Ectodermal cell (in vitro differentiated cells): ENCODE results near the gene SDC1.

Source experiments
- H3K27ac ChIP-seq: 2 replicates; pipeline ENCODE4 v1.7.0; 2013; ENCODE audit warnings: mild to moderate bottlenecking, low read depth, low read length; ENCODE audit not compliant: insufficient read depth, poor library complexity, severe bottlenecking
- H3K27me3 ChIP-seq: 2 replicates; pipeline ENCODE4 v1.7.0; 2013; ENCODE audit warnings: mild to moderate bottlenecking, low read length; ENCODE audit not compliant: insufficient read depth, control insufficient read depth, poor library complexity, severe bottlenecking
- H3K36me3 ChIP-seq: one replicate; pipeline ENCODE4 v1.7.0; 2013; ENCODE audit warnings: low read length; ENCODE audit not compliant: control insufficient read depth, insufficient read depth
- H3K4me1 ChIP-seq: one replicate; pipeline ENCODE4 v1.7.0; 2013; ENCODE audit warnings: low read length; ENCODE audit not compliant: control insufficient read depth, insufficient read depth
- H3K4me3 ChIP-seq: 2 replicates; pipeline ENCODE4 v1.7.0; 2013; ENCODE audit warnings: low read depth, low read length, control low read depth; ENCODE audit not compliant: insufficient read depth
- H3K9me3 ChIP-seq: 2 replicates; pipeline ENCODE4 v1.7.0; 2013; ENCODE audit warnings: mild to moderate bottlenecking, low read length, moderate library complexity; ENCODE audit not compliant: control insufficient read depth
- WGBS, 2 experiments: methylation state at CpG; one replicate each; pipeline ENCODE4 v1.1.7; 2013; ENCODE audit warnings: missing lambda C conversion rate in 2 of 2; 5-methylcytosine and 5-hydroxymethylcytosine counted together

Gene SDC1

GRCh38 chr2:20170704-20171250, 54.2 kb downstream of the SDC1 start:
- Histone ChIP-seq H3K27ac (no peak overlapping the region), H3K36me3 (no peaks in the 10 kb centered on the region), H3K4me3 (no peak overlapping the region), H3K27me3 (no peaks in the 10 kb centered on the region), H3K9me3 (no peaks in the 10 kb centered on the region), H3K4me1 (peaks cover 20% of the 10 kb centered on the region)
- 92 to 93% methylated on average over 11 to 12 of the region's 14 CpGs for WGBS, 2 experiments

- Histone ChIP-seq H3K9me3 (no peaks in the 10 kb centered on the region), H3K4me1 (peaks cover 20% of the 10 kb centered on the region), H3K36me3 (no peaks in the 10 kb centered on the region), H3K27me3 (no peaks in the 10 kb centered on the region), H3K27ac (no peak overlapping the region), H3K4me3 (no peak overlapping the region)
- 63 to 64% methylated on average over 16 of the region's 16 CpGs for WGBS, 2 experiments
Observed at GRCh38 chr2:20169796-20170703, 54.9 kb downstream of the SDC1 start.

GRCh38 chr2:20168727-20169696, 55.9 kb downstream of the SDC1 start:
- Histone ChIP-seq H3K27ac (no peak overlapping the region), H3K4me1 (peaks cover 20% of the 10 kb centered on the region), H3K9me3 (no peaks in the 10 kb centered on the region), H3K27me3 (no peaks in the 10 kb centered on the region), H3K36me3 (no peaks in the 10 kb centered on the region), H3K4me3 (no peak overlapping the region)
- 90 to 91% methylated on average over 26 of the region's 26 CpGs for WGBS, 2 experiments

- H3K4me3 ChIP-seq, result no peak overlapping the region
- no peaks in the 10 kb centered on the region for H3K27me3 ChIP-seq
- no peaks in the 10 kb centered on the region for H3K9me3 ChIP-seq
- no peak overlapping the region for H3K27ac ChIP-seq
- no peaks in the 10 kb centered on the region for H3K36me3 ChIP-seq
- H3K4me1 ChIP-seq, result peaks cover 20% of the 10 kb centered on the region
- 93 to 94% methylated on average over 17 of the region's 17 CpGs for WGBS, 2 experiments
Observed at GRCh38 chr2:20168048-20168726, 56.7 kb downstream of the SDC1 start.

GRCh38 chr2:20167356-20167755, 57.6 kb downstream of the SDC1 start:
- no peak overlapping the region for H3K4me3 ChIP-seq
- no peaks in the 10 kb centered on the region for H3K9me3 ChIP-seq
- 74 to 87% methylated on average over 4 of the region's 4 CpGs for WGBS, 2 experiments
- H3K4me1 ChIP-seq, result peaks cover 13% of the 10 kb centered on the region
- no peak overlapping the region for H3K27ac ChIP-seq
- H3K27me3 ChIP-seq, result no peaks in the 10 kb centered on the region
- H3K36me3 ChIP-seq, result no peaks in the 10 kb centered on the region

- Histone ChIP-seq H3K36me3 (no peaks in the 10 kb centered on the region), H3K27ac (no peak overlapping the region), H3K27me3 (no peaks in the 10 kb centered on the region), H3K4me3 (no peak overlapping the region), H3K9me3 (no peaks in the 10 kb centered on the region), H3K4me1 (peaks cover 9% of the 10 kb centered on the region)
- WGBS, 2 experiments, result 81 to 82% methylated on average over 9 of the region's 9 CpGs
Observed at GRCh38 chr2:20165677-20166509, 59.0 kb downstream of the SDC1 start.

GRCh38 chr2:20164734-20165478, 60.0 kb downstream of the SDC1 start:
- WGBS, 2 experiments, result 87 to 92% methylated on average over 3 of the region's 3 CpGs
- Histone ChIP-seq H3K36me3 (no peaks in the 10 kb centered on the region), H3K27me3 (no peaks in the 10 kb centered on the region), H3K9me3 (no peaks in the 10 kb centered on the region), H3K4me1 (peaks cover 7% of the 10 kb centered on the region), H3K27ac (no peak overlapping the region), H3K4me3 (no peak overlapping the region)

- Histone ChIP-seq H3K27me3 (no peaks in the 10 kb centered on the region), H3K4me1 (peaks cover 6% of the 10 kb centered on the region), H3K36me3 (no peaks in the 10 kb centered on the region), H3K9me3 (no peaks in the 10 kb centered on the region), H3K4me3 (no peak overlapping the region), H3K27ac (no peak overlapping the region)
- WGBS, 2 experiments, result 66 to 76% methylated on average over 10 of the region's 10 CpGs
Observed at GRCh38 chr2:20164061-20164733, 60.7 kb downstream of the SDC1 start.
